ENCODE measurements around the gene ZNF774. TPM values are rescaled to one million over a fixed set of nuclear protein-coding genes. Genes with fewer than 3 reads are reported as not detected.

The ZNF774 gene
- total RNA-seq, 4 donors from 2014 or later: 0.75 to 22.5 (median 10.2) TPM

DNA sequence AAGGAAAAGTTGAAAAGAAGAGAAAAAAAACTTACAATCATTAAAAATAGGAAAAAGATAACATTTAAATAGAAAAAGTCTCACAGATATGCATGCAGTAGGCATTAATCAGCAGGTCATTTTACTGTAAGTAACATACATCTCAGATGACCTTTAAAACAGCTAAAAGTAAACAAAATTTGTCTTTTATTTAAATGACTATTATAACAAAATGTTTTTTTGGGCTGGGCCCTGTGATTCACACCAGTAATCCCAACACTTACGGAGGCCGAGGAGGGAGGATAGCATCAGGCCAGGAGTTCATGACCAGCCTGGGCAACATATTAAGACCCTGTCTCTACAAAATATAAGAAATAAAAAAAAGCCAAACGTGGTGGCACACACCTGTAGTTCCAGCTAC lies 50.7 kb downstream of the ZNF774 start:
- H3K27ac ChIP-seq: peak overlapping the region; percentile 82 to 93 (median 86)
- no peak overlapping the region for H3K4me3 ChIP-seq
- no peak for DNase-seq
- in situ Hi-C loops (cut with MboI; ENCODE audit: low pct_ligation_motif_present in 1 of 4, low pct_unique_long_range_greater_than_20kb in 1 of 4, low sequenced_read_pairs in 3 of 4) (no loop called here), intact Hi-C loops (cut with DNase I; ENCODE audit: low total_unique reads) (no loop called here)
- no peak for TF ChIP-seq POLR2A (IDR thresholded peaks at IDR 0.05)
- no peak for TF ChIP-seq EP300 (IDR thresholded peaks at IDR 0.05; ENCODE audit: low read depth)
- TF ChIP-seq POLR2AphosphoS5 (IDR thresholded peaks at IDR 0.05): no peak
- TF ChIP-seq, protein P1, sequence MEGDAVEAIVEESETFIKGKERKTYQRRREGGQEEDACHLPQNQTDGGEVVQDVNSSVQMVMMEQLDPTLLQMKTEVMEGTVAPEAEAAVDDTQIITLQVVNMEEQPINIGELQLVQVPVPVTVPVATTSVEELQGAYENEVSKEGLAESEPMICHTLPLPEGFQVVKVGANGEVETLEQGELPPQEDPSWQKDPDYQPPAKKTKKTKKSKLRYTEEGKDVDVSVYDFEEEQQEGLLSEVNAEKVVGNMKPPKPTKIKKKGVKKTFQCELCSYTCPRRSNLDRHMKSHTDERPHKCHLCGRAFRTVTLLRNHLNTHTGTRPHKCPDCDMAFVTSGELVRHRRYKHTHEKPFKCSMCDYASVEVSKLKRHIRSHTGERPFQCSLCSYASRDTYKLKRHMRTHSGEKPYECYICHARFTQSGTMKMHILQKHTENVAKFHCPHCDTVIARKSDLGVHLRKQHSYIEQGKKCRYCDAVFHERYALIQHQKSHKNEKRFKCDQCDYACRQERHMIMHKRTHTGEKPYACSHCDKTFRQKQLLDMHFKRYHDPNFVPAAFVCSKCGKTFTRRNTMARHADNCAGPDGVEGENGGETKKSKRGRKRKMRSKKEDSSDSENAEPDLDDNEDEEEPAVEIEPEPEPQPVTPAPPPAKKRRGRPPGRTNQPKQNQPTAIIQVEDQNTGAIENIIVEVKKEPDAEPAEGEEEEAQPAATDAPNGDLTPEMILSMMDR (IDR thresholded peaks at IDR 0.05): no peak
- peaks cover 37 to 98% (median 73%) of the 10 kb centered on the region in 4 donors for H3K4me1 ChIP-seq
- WGBS, 2 donors (ENCODE audit: low coverage in 1 of 2): 33 to 46% methylated on average over 2 to 3 of the region's 3 CpGs
- no peaks in the 10 kb centered on the region for H3K27me3 ChIP-seq
- H3K9me3 ChIP-seq: no peaks in the 10 kb centered on the region
- H3K36me3 ChIP-seq: no peaks in the 10 kb centered on the region

DNA sequence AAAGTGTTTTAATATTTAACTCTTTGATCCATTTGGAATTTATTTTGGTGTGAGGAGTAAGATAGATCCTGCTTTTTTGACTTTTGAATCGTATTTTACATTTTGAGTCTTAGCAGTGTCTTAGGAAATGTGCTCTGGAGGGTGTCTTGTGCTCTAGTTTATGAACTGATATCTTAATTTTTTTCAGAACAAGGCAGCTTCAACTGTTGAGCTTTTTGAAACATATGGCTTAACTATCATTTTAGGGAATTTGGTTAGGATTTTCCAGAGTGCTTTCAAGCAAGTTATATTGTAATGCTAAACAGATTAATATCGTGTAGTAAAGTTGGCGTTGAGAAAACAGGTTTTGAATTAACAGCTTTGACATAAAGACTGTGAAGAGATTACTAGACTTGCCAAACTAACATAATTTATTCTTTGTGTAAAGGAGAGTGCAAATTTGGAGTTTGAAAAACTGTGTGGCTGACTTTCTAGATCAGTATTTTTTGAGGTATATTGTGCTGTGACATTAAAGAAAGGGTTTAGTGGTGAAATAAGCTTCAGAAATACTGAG lies 53.0 kb downstream of the ZNF774 start:
- Histone ChIP-seq H3K27me3 (no peaks in the 10 kb centered on the region), H3K27ac (peak overlapping the region; percentile 20 to 93 (median 80)), H3K4me3 (no peak overlapping the region), H3K36me3 (no peaks in the 10 kb centered on the region), H3K4me1 (peaks cover 40 to 86% (median 69%) of the 10 kb centered on the region in 4 donors), H3K9me3 (no peaks in the 10 kb centered on the region)
- WGBS, 2 donors (ENCODE audit: low coverage in 1 of 2): 31 to 32% methylated on average over 3 of the region's 3 CpGs
- in situ Hi-C loops (cut with MboI; ENCODE audit: low pct_ligation_motif_present in 1 of 4, low pct_unique_long_range_greater_than_20kb in 1 of 4, low sequenced_read_pairs in 3 of 4) (no loop called here), intact Hi-C loops (cut with DNase I; ENCODE audit: low total_unique reads) (no loop called here)
- DNase-seq: no peak
- no peak for TF ChIP-seq EP300 (IDR thresholded peaks at IDR 0.05; ENCODE audit: low read depth)
- TF ChIP-seq POLR2A (IDR thresholded peaks at IDR 0.05): no peak
- TF ChIP-seq POLR2AphosphoS5 (IDR thresholded peaks at IDR 0.05): no peak
- TF ChIP-seq, protein P1 (IDR thresholded peaks at IDR 0.05): no peak

DNA sequence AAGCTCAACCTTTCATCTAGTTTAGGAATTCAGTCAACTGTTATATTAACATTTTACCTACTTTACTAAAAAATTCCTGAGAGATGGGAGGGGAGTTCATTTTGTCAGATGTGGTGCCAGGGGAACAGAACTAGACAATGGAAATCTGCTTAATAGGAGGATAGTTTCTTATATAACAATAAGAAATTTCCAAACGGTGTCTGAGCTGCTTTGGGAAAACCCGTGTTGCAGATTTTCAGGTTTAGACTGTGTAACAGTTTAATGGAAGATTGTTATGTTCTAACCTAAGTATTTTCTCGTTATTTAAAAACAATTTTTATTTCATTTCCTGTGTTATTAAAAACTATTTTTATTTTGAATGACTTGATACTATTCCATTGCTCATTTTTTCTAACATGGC lies 55.3 kb downstream of the ZNF774 start:
- H3K4me1 ChIP-seq: peaks cover 28 to 81% (median 58%) of the 10 kb centered on the region in 4 donors
- H3K4me3 ChIP-seq: no peak overlapping the region
- intact Hi-C loops (cut with DNase I; ENCODE audit: low total_unique reads): no loop called here
- no peak for DNase-seq
- TF ChIP-seq, protein P1 (IDR thresholded peaks at IDR 0.05): no peak
- TF ChIP-seq POLR2A (IDR thresholded peaks at IDR 0.05): no peak
- TF ChIP-seq POLR2AphosphoS5 (IDR thresholded peaks at IDR 0.05): no peak
- no peak for TF ChIP-seq EP300 (IDR thresholded peaks at IDR 0.05; ENCODE audit: low read depth)
- no peaks in the 10 kb centered on the region for H3K36me3 ChIP-seq
- H3K27me3 ChIP-seq: no peaks in the 10 kb centered on the region
- WGBS, 2 donors (ENCODE audit: low coverage in 1 of 2): 24 to 33% methylated on average over 3 of the region's 3 CpGs
- H3K9me3 ChIP-seq: no peaks in the 10 kb centered on the region
- H3K27ac ChIP-seq: peak overlapping the region; percentile 71 to 93 (median 80)
- in situ Hi-C loops (cut with MboI; ENCODE audit: low pct_ligation_motif_present in 1 of 4, low pct_unique_long_range_greater_than_20kb in 1 of 4, low sequenced_read_pairs in 3 of 4): no loop called here

DNA sequence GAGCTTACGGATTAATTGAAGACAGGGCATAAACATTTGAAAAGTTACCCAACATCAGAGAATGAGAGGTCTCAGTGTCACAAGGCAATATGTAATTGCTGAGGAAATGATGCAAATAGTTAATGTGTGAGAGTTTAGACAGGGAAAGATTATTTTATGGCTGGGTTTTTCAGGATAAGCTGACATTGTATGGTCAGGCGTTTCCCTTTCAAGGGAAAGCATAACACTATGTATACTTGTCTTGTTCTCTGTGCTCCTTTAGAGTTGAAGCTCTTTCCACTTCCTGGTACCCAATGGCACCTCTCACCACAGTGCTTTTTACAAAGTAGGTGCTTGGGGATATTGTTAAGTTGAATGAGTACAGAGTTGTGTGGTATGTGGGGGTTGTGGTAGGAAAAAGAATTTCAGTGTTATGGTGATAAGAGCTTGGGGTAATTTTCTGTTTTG lies 55.8 kb downstream of the ZNF774 start:
- in situ Hi-C loops (cut with MboI; ENCODE audit: low pct_ligation_motif_present in 1 of 4, low pct_unique_long_range_greater_than_20kb in 1 of 4, low sequenced_read_pairs in 3 of 4): no loop called here
- H3K4me1 ChIP-seq: peaks cover 28 to 81% (median 58%) of the 10 kb centered on the region in 4 donors

More for the DNA sequence above, 55.8 kb downstream of the ZNF774 start:
- no peak for DNase-seq
- intact Hi-C loops (cut with DNase I; ENCODE audit: low total_unique reads): no loop called here
- H3K27ac ChIP-seq: peak overlapping the region; percentile 71 to 93 (median 80)
- TF ChIP-seq POLR2A (IDR thresholded peaks at IDR 0.05): no peak
- TF ChIP-seq, protein P1 (IDR thresholded peaks at IDR 0.05): no peak
- no peak for TF ChIP-seq EP300 (IDR thresholded peaks at IDR 0.05; ENCODE audit: low read depth)
- TF ChIP-seq POLR2AphosphoS5 (IDR thresholded peaks at IDR 0.05): peak in 1 of 3 donors; percentile 50
- WGBS, 2 donors (ENCODE audit: low coverage in 1 of 2): 0 to 37% methylated on average over 1 to 2 of the region's 2 CpGs
- H3K9me3 ChIP-seq: no peaks in the 10 kb centered on the region
- no peak overlapping the region for H3K4me3 ChIP-seq
- no peaks in the 10 kb centered on the region for H3K27me3 ChIP-seq
- no peaks in the 10 kb centered on the region for H3K36me3 ChIP-seq
